GM19238 (cell line): ENCODE results near the gene MPZL1.

Source experiments
- DNase-seq: peaks from one replicate; pipeline ENCODE4 v3.0.0; 2011; ENCODE audit warnings: low spot score; ENCODE audit not compliant: insufficient read length

MPZL1 gene

DNA sequence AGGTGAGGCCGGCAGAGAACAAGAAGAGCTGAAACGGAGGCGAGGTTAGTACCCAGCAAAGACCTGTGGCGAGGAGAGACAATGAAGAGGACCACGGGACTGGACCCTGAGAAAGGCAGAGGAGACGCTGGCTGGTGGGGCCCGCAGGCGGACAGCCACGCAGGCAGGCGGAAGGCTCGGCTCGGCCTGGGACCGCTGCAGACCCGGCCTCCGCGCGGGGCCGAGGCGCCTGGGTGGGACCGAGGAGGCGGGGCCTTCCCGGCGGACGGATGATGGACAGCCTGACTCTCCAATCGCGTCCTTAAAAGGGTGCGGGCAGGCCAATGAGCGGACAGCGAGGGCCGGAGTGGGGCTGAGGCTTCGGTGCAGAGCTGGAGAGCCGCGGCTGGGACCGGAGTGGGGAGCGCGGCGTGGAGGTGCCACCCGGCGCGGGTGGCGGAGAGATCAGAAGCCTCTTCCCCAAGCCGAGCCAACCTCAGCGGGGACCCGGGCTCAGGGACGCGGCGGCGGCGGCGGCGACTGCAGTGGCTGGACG is at the start of gene MPZL1:
Gene MPZL1 (plus strand): TSS at position 366 of the 535 bp plus-strand sequence. CDS start 170 bp downstream, outside the sequence.
- peak; percentile 94 for DNase-seq

DNA sequence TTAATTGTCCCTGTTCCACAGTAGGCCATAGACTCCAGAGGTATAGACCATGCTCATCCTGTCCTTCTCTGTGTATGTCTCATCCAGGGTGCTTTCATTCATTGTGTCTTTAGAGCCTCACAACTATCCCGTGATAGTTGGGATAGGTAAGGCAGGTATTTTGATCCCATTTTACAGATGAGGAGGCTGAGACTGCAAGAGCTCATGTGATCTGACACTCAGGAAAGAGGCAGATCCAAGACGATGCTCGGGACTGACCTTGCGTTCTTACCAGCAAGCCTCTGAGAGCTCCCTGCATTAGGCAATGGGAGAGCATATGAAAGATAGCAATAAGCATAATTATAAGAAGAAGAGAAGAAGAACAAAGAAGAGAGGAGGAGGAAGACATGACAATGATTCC is 49.0 kb upstream of the MPZL1 start:
- DNase-seq = no peak

DNA sequence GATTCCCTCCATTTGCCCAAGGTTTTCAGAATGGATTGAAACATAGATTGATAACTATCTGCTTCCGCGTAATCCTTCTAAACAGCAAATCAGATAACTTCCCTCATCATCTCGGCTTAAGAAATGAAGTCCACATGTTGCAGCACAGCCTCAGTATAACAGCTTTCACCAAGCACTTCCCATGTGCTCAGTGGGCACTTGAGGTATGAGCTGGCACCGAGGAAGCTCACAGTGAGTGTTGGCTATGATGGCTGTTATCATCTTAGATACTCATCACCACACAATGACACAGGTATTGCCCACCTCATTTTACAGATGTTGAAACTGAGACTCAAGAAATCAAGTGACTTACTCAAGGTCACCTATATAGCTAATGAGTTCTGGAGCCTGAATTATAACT is 48.5 kb upstream of the MPZL1 start:
- no peak for DNase-seq

DNA sequence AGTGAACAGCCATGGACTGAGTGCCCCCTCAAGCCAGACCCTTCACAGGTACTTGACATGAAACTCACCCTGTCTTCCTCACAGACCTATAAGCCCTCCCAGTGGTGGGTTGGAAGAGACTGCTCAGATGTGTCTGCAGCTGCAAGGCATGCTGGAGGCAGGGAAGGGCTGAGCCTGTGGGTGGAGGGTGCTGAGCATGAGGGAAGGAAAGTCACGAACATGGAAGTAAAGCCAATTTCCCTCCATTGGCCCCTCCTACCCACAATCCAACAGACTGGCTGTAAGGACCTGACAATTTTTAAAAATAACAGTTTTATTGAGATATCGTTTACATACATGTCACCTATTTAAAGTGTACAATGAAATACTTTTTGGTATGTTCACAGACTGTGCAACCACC is 47.6 kb upstream of the MPZL1 start:
- no peak for DNase-seq

DNA sequence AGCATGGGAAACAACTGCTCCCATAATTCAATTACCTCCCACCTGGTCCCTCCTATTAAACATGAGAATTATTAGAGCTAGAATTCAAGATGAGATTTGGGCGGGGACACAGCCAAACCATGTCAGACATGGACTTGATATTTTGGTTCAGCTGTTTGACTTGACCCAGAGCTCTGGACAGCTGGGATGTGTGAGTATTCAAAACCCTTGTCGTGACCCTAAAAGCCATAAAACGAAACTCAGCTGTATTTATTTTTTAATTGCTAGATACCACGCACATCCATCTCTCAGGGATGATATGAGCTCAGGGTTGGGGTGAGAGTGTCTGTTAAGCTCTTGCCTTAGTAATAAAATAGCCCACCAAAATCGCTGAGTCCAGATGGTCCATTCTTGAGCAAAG is 46.3 kb upstream of the MPZL1 start:
- no peak for DNase-seq

DNA sequence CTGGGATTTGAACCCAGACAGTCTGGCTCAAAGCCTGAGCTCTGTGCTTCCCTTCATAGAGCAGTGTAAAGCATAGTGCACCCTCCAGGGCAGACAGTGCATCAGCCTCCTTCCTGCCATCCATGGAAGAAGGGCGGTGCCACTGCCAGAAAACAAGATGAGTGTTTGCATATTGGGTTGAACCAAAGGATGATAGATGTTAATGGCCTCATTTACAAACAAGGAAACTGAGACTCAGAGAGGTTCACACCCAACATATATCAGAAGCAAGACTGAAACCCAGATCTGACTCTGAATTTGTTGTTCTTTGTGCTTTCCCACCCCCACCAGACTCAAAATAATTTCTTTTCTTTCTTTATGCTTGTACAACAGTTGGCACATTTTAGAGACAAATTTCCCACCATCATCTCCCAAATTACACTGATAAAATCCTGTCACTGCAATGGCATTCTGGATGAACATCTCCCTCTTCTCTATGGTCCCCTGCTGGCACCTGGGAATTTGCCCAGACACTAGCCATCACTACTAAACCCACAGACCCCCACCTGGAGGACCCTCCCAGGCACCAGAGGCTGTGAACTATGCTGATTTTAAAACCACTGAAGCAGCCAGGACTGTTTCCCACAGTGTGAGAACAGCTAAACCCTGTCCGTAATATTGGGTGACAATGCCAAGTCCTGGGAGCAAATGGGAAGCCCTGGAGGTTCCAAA is 45.4 kb upstream of the MPZL1 start:
- DNase-seq = no peak

DNA sequence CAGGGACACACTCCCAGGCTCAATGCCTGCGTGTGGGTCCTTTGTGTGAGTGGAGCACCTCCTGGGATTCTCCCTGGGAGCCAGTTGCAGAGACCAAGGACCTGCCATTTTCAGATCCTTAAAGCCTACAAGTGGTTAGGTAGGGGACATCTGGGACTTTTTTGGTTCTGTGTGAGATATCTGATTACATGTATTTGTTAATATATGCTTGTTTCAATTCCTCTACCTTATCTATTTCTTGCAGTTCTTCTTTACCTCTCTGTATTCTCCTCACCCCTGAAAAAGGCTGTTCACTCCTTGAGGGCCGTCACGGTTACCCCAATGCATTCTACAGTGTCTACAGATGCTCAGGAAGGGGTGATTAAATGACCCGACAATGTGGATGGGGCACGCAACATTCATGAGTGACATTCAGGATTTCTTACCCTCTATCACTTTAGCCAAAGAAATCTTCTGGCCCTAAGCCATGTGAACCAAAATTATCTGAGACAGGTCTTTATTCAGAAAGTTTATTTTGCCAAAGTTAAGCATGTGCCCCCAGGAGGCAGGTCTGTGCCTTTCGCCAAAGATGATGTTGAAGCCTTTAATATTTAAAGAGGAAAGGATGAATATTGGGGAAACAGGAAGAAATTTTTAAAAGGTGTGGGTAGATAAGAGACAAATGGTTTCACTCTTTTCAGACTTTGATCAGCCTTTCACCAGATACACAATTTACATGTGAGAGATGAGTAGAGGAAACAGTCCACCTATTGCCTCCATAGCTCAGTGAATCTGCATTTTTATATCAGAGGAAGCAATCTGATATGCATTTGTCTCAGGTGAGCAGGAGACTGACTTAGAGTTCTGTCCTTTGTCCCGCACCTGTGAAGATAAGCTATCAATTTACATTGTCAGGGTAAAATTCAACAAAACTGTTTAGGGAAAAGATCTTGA is 44.6 kb upstream of the MPZL1 start:
- DNase-seq = no peak

DNA sequence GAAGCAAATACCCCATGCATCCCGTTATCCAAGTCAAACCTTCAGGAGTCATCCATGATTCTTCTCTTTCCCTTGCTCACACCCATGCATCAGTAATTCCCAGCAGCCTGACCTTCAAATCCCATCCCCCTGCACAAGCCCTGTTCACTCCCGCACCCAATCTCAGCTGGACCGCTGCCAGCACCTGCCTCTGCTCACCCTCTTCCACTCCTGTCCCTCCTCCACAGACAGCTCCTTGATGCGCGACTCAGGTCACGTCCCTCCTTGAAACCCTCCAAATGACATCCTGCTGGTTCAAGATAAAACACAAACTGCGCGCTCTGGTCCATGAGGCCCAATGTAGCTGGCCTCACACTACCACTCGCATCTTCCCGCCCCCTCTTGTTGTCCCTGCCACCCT is 43.4 kb upstream of the MPZL1 start:
- no peak for DNase-seq

DNA sequence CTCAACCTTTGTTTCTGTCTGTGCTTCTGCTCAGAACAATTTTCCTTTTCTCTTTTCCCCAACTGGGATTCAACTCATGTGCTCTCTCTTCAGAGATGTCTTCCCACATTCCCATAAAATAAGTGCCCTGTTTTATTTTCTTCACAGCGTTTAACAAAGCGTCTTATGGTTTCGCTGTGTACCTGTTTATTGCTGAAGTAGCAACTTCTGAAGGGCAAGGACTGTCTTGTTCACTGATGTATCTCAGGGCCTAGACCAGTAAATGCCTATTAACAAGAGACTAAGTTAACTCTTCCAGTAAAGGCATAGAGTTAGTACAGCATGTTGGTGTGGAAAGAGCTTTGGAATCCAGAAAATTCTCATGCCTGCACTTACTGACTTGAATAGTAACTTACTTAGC is 42.9 kb upstream of the MPZL1 start:
- DNase-seq = no peak

DNA sequence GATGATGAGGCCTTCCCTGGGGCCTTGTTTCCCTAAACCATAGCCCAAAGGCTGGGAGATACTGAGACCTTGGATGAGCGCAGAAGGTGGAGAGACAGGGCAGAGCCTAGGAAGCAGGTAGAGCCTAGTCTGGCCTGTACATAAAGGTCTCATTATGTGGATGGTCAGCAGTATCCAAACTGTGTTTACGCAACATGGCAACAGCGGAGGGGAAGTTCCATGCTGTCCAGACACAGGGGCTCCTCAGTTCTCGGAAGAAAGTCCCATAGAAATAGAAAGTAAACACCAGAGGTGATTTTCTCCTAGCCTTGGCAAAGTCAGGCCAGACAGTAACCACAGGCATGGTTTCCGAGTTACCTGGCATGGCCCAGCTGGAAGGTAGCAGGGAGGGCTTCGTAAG is 42.1 kb upstream of the MPZL1 start:
- DNase-seq = no peak

DNA sequence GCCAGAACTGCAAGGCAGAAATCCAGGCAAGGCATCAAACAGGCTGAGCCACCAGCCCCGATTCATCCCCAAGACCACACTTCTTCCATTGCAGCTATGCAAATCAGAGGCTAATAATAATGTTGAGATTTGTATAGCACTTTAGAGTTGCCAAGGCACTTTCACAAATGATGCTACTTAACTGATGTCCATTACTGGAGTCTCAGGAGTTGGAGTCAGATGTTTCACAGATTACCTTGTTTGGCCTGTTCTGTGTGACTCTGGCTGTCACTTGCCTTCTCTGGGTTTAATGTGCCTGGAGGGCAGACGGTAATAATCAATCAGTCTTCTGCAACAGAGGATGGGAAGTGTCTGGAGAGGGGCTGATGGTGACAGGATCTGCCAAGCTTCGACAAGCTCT is 40.8 kb upstream of the MPZL1 start:
- no peak for DNase-seq

DNA sequence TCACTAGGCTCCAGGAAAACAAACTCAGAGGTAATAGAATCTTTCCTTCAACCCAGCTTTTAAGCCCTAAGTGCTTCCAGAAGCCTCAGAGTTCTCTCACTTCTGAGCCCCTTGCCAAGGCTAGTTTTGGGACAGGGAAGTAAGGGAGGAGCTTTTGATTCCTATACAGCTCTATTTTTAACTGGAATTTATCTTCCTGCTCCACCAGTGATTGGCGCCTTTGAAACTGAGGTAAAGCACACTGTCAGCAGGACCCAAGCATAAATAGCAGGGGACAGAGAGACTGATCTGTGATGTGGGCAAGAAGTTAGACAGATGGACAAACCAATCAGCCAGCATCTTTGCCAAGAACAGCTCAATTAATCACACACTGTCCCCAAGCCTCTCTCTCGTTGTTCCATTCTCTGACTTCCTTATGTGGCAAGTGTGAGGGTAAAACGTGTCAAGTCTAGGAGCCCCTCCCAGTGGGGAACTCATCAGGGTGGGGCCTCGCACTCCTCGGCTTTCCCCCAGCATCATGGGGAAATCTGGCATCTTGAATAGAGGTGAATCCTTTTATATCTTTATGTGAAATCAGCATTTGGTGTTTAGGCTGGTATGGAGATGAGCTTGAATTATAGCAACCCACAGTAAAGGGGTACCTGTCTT is 40.2 kb upstream of the MPZL1 start:
- no peak for DNase-seq

DNA sequence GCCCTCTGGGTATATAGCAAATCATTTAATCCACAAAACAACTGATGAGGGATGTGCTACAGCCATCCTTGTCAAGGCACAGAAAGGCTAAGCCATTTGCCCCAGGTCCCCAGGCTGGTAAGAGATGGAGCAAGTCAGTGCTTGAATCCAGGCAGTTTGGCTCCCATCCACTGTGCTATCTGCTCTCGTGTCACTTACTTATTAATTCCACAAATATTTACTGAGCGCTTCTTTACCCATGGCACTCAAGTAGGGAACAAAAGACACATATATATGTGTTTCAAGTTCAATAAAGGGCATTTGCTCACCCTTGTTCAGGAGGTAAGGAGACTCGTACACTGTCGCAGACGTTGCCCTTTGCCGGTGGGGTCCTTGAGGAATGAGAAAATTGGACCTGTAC is 38.6 kb upstream of the MPZL1 start:
- DNase-seq = no peak

DNA sequence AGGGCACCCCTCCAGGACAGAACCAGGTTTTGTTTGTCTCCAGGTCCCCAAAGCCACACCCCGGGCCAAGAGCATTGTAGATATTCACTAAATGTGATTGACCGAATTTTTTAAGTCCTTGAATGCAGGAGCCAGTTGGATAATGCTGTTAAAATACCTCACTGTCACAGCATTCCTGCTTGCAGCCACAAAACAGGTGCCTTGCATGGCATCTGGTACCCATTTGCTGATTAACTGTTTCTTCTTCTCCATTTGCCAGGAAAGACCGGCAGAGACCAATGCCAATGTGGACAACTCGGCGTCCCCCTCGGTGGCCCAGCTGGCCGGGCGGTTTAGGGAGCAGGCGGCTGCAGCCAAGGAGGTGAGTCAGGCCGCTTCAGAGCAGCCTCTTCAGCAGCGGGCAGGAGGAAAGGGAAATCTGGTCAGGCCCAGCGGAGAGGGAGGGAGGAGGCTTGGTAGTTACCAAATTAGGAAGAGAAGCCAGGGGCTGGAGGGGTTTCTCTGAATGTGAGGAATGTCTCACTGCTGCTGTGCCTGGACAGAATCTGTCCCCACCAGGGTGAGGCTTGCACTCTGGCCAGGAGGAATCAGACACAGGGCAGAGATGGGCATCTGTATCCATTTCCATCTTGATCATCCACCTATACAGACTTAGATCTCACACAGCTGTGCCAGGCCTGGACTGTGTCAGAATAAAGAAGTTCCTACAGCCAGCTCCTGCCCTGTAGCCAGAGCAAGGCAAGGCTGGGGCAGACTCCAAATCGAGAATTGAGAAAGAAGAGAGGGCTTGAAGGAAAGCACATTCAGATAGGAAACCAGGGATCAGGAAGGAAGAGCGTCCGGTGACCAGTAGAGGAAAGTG is 37.9 kb upstream of the MPZL1 start:
- DNase-seq = no peak

DNA sequence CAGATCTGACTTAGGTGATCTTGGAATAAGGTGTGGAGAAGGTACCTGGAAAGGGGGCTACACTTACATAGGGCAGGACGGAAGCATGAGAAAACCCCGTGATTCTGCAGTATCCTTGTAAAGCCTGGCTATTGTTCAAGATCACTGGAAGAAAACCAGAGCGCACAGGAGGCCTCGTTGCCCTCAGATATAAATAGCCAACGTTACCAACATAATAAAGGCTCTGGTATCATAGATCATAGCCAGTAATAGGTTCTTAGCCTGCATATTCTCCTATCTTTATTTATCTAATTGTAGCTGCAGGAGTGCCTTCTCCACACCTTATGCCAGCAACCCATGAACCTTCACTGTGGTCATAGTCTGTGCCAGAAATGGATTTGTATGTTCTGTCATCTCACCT is 35.9 kb upstream of the MPZL1 start:
- DNase-seq = no peak

DNA sequence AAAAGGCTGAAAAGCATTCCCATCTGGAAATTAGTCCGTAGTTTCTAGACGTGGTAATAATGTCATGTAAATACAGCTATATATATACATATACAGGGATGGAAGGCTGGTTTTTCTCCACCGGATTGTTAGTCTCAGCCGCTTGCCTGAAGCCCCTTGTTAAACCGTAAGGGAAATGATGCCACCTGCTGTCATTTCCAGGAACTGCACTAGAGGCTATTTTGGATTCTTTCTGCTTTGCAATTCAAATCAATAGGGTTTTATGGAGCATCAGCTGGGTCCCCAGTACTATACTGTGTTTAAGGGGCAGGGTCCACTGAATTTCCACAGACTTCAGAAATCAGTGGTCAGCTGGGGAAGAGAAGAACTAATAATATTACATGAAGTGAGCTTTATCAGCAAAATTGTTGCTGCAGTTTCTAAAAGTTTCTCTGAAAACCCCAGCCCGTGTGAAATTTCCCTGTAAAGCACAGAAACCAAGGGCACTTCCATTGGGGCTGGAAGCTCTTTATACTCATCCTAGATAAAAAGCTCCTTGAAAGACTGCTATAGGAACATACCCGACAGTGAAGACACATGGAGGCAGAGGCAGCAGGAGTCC is 33.8 kb upstream of the MPZL1 start:
- peak; percentile 65 for DNase-seq

DNA sequence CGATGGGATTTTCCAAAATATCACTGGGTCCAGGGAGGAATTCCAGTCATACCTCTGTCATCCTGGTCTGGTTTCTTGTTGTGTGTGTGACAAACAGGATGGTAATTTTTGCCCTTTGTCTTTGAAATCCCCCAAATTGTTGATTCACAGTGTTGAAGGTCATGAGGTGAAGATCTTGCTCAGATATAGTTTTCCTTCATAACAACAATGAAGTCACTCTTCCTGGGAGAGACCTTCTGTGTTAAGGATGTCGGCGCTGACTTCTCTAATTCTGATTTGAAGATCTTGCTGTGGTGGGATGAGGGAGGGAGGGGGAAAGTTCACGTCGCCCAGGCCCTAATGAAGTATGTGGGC is 32.2 kb upstream of the MPZL1 start:
- no peak for DNase-seq

DNA sequence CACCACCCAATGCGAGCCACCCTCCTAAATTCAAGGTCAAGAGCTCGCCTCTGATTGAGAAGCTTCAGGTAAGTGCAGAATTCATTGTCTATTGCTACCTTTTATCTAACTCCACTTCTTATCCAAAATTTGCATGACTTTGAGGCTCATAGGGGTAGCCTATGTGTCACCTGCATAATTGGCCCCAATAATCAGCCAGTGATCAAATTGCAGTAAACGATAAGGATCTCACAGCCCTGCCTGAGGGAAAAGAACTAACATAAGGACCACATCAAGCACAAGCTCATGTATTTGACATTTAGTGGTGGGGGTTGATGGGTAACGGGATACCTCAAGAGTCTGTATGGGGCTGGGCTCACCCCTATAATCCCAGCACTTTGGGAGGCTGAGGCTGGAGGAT is 31.7 kb upstream of the MPZL1 start:
- no peak for DNase-seq

DNA sequence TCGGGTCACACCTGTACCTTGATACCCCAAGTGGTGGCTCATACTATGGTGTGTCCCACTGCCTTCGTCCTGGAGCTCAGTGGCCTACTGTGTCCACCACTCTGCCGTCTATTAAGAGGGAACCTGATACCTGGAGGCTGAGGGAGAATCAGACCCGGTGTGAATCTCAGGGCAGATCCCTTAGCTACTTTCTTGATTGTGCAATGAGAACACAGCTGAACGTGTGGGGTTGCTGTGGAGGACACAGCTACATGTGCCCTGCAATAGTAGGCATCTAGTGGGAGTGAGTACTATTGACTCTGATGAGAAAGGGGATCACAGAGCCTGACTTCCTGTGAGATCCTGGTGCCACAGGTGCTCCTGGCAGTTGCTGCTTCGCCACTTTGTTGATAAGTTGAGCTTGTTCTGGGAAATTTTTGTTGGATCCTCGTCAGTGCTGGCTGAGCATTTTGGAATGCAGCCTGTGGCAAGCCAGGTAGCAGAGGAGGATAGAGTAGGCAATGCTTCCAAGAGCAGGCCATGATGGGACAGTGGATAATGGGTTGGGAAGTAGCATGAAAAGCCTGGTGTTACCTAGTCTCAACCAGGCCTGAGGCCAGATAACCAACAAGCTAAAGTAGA is 28.2 kb upstream of the MPZL1 start:
- no peak for DNase-seq

DNA sequence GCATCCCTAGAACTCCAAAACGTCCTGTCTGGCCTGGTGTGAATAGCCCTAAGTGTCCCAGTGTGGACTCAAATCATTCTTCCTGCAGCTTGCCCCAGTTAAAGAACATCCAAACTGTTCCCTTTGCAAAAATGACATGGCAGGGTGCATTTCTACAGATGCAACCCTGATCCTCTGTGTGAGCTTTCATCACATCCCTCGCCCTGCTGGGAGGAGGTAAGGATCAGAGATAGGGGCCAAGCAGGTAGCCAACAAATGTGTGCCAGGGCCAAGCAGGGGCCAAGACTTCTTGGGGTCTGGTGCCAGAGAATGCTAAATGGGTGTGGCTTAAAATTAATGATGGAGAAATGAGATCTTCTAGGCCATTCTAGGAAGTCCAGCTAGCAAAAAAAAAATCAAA is 27.1 kb upstream of the MPZL1 start:
- no peak for DNase-seq
